HCT116 (cell line): Measurements from ENCODE around the gene CTNNA2. TPM values are rescaled to one million over a fixed set of nuclear protein-coding genes. Genes with fewer than 3 reads are reported as not detected.

Source experiments
- ATAC-seq: fragments of 200-7000 bp; cut with Tn5 transposase; 2 replicates; pipeline ENCODE4 v1.9.1; 2020; ENCODE audit warnings: mild to moderate bottlenecking, moderate library complexity
- BruUV-seq: library from RNA; stranded (reverse); fragments of 400-500 nt; replicated peaks from 2 replicates; lab custom pipeline; 2021; lab: Mats Ljungman, UMichigan
- CTCF ChIA-PET: fragments of 300-600 bp; sonication (Branson Sonifier 250); formaldehyde crosslinking; loops from one replicate; lab custom pipeline; 2021; ENCODE audit warnings: antibody characterized with exemption; lab: Charles Lee
- POLR2A ChIA-PET: fragments of 300-600, 350-600 bp; sonication (Branson Sonifier 250); formaldehyde crosslinking; loops from one replicate; lab custom pipeline; 2021; ENCODE audit warnings: antibody characterized with exemption; lab: Charles Lee
- RAD21 ChIA-PET, 2 experiments: fragments of 300-600 bp; sonication (Branson Sonifier 250); formaldehyde crosslinking; loops; one replicate each; lab custom pipeline; 2023; ENCODE audit warnings: low total read pairs in 2 of 2; ENCODE audit not compliant: uncharacterized antibody in 2 of 2, unreplicated experiment in 2 of 2, low non-redundant PET in 1 of 2; lab: Charles Lee
- DNase-seq: peaks from one replicate; pipeline ENCODE4 v3.0.0-alpha.2; 2010; ENCODE audit warnings: low read depth, low spot score
- H2AFZ ChIP-seq: fragments of 200-600 bp; shearing (Covaris generic), sonication (generic); 2 replicates; pipeline ENCODE4 v1.6.1; 2017; ENCODE audit warnings: low read depth, mixed run types, mixed read lengths, antibody characterized with exemption, low read length; ENCODE audit not compliant: poor library complexity, severe bottlenecking
- H3K27ac ChIP-seq: 2 replicates; pipeline ENCODE4 v1.5.1; 2012; ENCODE audit warnings: low read depth, low read length
- H3K27me3 ChIP-seq: fragments of 200-600 bp; sonication (generic); 2 replicates; pipeline ENCODE4 v1.6.1; 2016; ENCODE audit warnings: mixed run types, low read length, mixed read lengths; ENCODE audit not compliant: insufficient read depth
- H3K36me3 ChIP-seq, 2 experiments: fragments of 200-500 bp in 1 of 2; fragments of 200-600 bp in 1 of 2; sonication (Bioruptor generic) in 1 of 2; sonication (generic) in 1 of 2; 2 replicates each; pipeline versions ENCODE4 v1.5.1 to v1.6.1; 2014 to 2016; ENCODE audit warnings: low read length in 2 of 2, inconsistent platforms in 1 of 2, mixed read lengths in 1 of 2, mixed run types in 1 of 2; ENCODE audit not compliant: insufficient read depth in 2 of 2, control insufficient read depth in 1 of 2
- H3K4me1 ChIP-seq, 2 experiments: fragments of 200-600 bp in 1 of 2; sonication (generic) in 1 of 2; 2 replicates each; pipeline versions ENCODE4 v1.5.1 to v1.6.1; 2012 to 2017; ENCODE audit warnings: low read length in 2 of 2, inconsistent platforms in 1 of 2, mild to moderate bottlenecking in 1 of 2, mixed read lengths in 1 of 2, mixed run types in 1 of 2, moderate library complexity in 1 of 2; ENCODE audit not compliant: insufficient read depth in 2 of 2, control insufficient read depth in 1 of 2
- H3K4me2 ChIP-seq: fragments of 200-600 bp; sonication (generic); 2 replicates; pipeline ENCODE4 v1.6.1; 2017; ENCODE audit warnings: mixed run types, low read length, mixed read lengths
- H3K4me3 ChIP-seq, 2 experiments: fragments of 200-600 bp in 1 of 2; sonication (generic) in 1 of 2; replicated peaks in 1 of 2; 2 replicates each; pipeline ENCODE4 v1.5.1; 2011 to 2016; ENCODE audit warnings: low read length in 2 of 2, control low read depth in 1 of 2, low read depth in 1 of 2, mild to moderate bottlenecking in 1 of 2, mixed read lengths in 1 of 2, mixed run types in 1 of 2
- H3K79me2 ChIP-seq: fragments of 200-600 bp; sonication (generic); 2 replicates; pipeline ENCODE4 v1.6.1; 2017; ENCODE audit warnings: mild to moderate bottlenecking, mixed run types, low read length, moderate library complexity, mixed read lengths; ENCODE audit not compliant: insufficient read depth
- H3K9ac ChIP-seq: fragments of 200-600 bp; sonication (generic); 2 replicates; pipeline ENCODE4 v1.6.1; 2016; ENCODE audit warnings: low read length, mixed read lengths
- H3K9me2 ChIP-seq: fragments of 200-600 bp; sonication (generic), shearing (Covaris generic); 2 replicates; pipeline ENCODE4 v1.6.1; 2017; ENCODE audit warnings: mixed run types, mild to moderate bottlenecking, moderate library complexity; ENCODE audit not compliant: insufficient read depth
- H3K9me3 ChIP-seq, 2 experiments: fragments of 200-500 bp in 1 of 2; fragments of 200-600 bp in 1 of 2; sonication (Bioruptor generic) in 1 of 2; sonication (generic) in 1 of 2; 2 replicates each; pipeline ENCODE4 v1.6.1; 2014 to 2017; ENCODE audit warnings: low read length in 2 of 2, mixed read lengths in 2 of 2, inconsistent platforms in 1 of 2, low read depth in 1 of 2, mild to moderate bottlenecking in 1 of 2, mixed run types in 1 of 2, moderate library complexity in 1 of 2; ENCODE audit not compliant: control insufficient read depth in 1 of 2, insufficient read depth in 1 of 2
- H4K20me1 ChIP-seq: fragments of 200-600 bp; sonication (generic), shearing (Covaris generic); 2 replicates; pipeline ENCODE4 v1.6.1; 2017; ENCODE audit warnings: mixed run types, mild to moderate bottlenecking, moderate library complexity; ENCODE audit not compliant: insufficient read depth
- EZH2phosphoT487 ChIP-seq: fragments of 200-600 bp; IDR thresholded peaks from 2 replicates; pipeline ENCODE4 v1.6.1; 2018; ENCODE audit warnings: antibody characterized with exemption, borderline replicate concordance
- POLR2A ChIP-seq: IDR thresholded peaks from 2 replicates; pipeline ENCODE4 v1.7.0; 2011; ENCODE audit warnings: borderline replicate concordance; ENCODE audit not compliant: insufficient read depth, insufficient read length; ENCODE audit errors: extremely low read depth
- YY1 ChIP-seq: IDR thresholded peaks from 2 replicates; pipeline ENCODE4 v1.6.1; 2011; ENCODE audit warnings: low read length, low read depth, moderate library complexity, mild to moderate bottlenecking; ENCODE audit not compliant: insufficient replicate concordance; ENCODE audit errors: extremely low read depth
- ZNF274 ChIP-seq: fragments of 200-500 bp; sonication (Bioruptor generic); IDR thresholded peaks from 2 replicates; pipeline ENCODE4 v1.6.1; 2014; ENCODE audit warnings: mild to moderate bottlenecking, low read depth, low read length, inconsistent platforms
- intact Hi-C: fragments of 100-400 bp; cut with micrococcal nuclease; formaldehyde crosslinking; loops from 2 replicates; pipeline ENCODE4 v1.10.0; 2022
- total RNA-seq: library from RNA; stranded (reverse); gene quantifications from one replicate; pipeline ENCODE4 v1.2.1, GENCODE V29; 2021; ENCODE audit not compliant: unreplicated experiment
- TF ChIP-seq, protein P1 (sequence below): IDR thresholded peaks from 2 replicates; pipeline ENCODE4 v1.6.1; 2012
- TF ChIP-seq, protein P2 (sequence below): IDR thresholded peaks from 2 replicates; pipeline ENCODE4 v1.6.1; 2012; ENCODE audit warnings: low read depth
- TF ChIP-seq, protein P3 (sequence below), 3 experiments: fragments of 200-600 bp in 1 of 3; sonication (generic) in 1 of 3; IDR thresholded peaks in 2 of 3; conservative IDR thresholded peaks in 1 of 3; 2 replicates each; pipeline ENCODE4 v1.5.1; 2012 to 2017; ENCODE audit warnings: low read depth in 2 of 3, low read length in 2 of 3, antibody characterized with exemption in 1 of 3, borderline replicate concordance in 1 of 3, control low read depth in 1 of 3, mild to moderate bottlenecking in 1 of 3, mixed read lengths in 1 of 3, mixed run types in 1 of 3, moderate library complexity in 1 of 3; ENCODE audit not compliant: insufficient read depth in 1 of 3

Gene CTNNA2
- total RNA-seq, 1 experiment from 2014 or later, result not detected

DNA sequence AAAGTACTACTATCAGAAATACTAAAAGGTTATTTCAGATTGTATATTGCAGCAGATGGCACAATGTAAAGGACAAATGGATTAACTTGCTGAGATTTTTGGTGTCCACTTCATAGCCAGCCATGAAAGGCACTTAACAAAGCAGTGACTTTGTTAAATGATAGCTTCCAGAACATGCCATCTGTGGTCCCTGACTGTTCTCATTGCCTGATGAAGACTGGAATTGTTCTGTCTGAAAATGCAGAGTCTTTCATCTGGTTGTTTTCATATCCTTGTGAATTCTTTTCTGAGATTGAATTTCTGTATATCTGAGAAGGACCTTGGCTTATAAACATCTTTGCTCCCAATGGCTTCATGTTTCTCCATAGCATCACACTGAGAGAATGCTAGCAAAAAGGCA, 836.1 kb downstream of the CTNNA2 start:
- H3K9ac ChIP-seq, result no peak overlapping the region
- ChIA-PET POLR2A (no interaction called here), CTCF (no interaction called here), RAD21 (no interaction called here)
- H3K9me3 ChIP-seq, result peaks cover 5 to 7% of the 10 kb centered on the region in 2 experiments; a peak in 2 of 4 replicates
- no peaks in the 10 kb centered on the region for H3K27me3 ChIP-seq
- no peaks in the 10 kb centered on the region for H3K4me1 ChIP-seq
- no peak overlapping the region for H3K4me3 ChIP-seq
- no peaks in the 10 kb centered on the region for H3K36me3 ChIP-seq
- no TSS peak for BruUV-seq
- no peak overlapping the region for H3K27ac ChIP-seq
- ATAC-seq, result no peak
- H3K9me2 ChIP-seq, result no peaks in the 10 kb centered on the region
- intact Hi-C loops, result no loop called here
- TF ChIP-seq YY1 (no peak), ZNF274 (no peak), POLR2A (no peak), EZH2phosphoT487 (no peak)
- TF ChIP-seq, protein P1, sequence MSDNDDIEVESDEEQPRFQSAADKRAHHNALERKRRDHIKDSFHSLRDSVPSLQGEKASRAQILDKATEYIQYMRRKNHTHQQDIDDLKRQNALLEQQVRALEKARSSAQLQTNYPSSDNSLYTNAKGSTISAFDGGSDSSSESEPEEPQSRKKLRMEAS, result no peak
- TF ChIP-seq, protein P2, sequence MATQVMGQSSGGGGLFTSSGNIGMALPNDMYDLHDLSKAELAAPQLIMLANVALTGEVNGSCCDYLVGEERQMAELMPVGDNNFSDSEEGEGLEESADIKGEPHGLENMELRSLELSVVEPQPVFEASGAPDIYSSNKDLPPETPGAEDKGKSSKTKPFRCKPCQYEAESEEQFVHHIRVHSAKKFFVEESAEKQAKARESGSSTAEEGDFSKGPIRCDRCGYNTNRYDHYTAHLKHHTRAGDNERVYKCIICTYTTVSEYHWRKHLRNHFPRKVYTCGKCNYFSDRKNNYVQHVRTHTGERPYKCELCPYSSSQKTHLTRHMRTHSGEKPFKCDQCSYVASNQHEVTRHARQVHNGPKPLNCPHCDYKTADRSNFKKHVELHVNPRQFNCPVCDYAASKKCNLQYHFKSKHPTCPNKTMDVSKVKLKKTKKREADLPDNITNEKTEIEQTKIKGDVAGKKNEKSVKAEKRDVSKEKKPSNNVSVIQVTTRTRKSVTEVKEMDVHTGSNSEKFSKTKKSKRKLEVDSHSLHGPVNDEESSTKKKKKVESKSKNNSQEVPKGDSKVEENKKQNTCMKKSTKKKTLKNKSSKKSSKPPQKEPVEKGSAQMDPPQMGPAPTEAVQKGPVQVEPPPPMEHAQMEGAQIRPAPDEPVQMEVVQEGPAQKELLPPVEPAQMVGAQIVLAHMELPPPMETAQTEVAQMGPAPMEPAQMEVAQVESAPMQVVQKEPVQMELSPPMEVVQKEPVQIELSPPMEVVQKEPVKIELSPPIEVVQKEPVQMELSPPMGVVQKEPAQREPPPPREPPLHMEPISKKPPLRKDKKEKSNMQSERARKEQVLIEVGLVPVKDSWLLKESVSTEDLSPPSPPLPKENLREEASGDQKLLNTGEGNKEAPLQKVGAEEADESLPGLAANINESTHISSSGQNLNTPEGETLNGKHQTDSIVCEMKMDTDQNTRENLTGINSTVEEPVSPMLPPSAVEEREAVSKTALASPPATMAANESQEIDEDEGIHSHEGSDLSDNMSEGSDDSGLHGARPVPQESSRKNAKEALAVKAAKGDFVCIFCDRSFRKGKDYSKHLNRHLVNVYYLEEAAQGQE, result no peak
- TF ChIP-seq, protein P3, sequence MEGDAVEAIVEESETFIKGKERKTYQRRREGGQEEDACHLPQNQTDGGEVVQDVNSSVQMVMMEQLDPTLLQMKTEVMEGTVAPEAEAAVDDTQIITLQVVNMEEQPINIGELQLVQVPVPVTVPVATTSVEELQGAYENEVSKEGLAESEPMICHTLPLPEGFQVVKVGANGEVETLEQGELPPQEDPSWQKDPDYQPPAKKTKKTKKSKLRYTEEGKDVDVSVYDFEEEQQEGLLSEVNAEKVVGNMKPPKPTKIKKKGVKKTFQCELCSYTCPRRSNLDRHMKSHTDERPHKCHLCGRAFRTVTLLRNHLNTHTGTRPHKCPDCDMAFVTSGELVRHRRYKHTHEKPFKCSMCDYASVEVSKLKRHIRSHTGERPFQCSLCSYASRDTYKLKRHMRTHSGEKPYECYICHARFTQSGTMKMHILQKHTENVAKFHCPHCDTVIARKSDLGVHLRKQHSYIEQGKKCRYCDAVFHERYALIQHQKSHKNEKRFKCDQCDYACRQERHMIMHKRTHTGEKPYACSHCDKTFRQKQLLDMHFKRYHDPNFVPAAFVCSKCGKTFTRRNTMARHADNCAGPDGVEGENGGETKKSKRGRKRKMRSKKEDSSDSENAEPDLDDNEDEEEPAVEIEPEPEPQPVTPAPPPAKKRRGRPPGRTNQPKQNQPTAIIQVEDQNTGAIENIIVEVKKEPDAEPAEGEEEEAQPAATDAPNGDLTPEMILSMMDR (IDR thresholded peaks at IDR 0.05 in 2 of 3, conservative IDR thresholded peaks at IDR 0.05 in 1 of 3; ENCODE audit: borderline replicate concordance in 1 of 3, insufficient read depth in 1 of 3, low read depth in 2 of 3, low read length in 2 of 3), result no peak
- H3K4me2 ChIP-seq, result no peak overlapping the region
- no peak for DNase-seq
- H3K79me2 ChIP-seq, result no peaks in the 10 kb centered on the region
- H4K20me1 ChIP-seq, result no peaks in the 10 kb centered on the region
- no peak overlapping the region for H2AFZ ChIP-seq
